Measurements from ENCODE around the gene TRIM10. TPM values are rescaled to one million over a fixed set of nuclear protein-coding genes. Genes with fewer than 3 reads are reported as not detected.

TRIM10 gene
- total and polyA plus RNA-seq, 2 donors from 2014 or later, result 0.79 to 1.5 TPM

GRCh38 chr6:30158475-30159040 is 2.5 kb downstream of the TRIM10 start:
- Histone ChIP-seq H3K9me3 (ENCODE audit: control insufficient read depth in 2 of 3, insufficient read depth in 1 of 3, low read length in 3 of 3) (no peaks in the 10 kb centered on the region), H3K4me1 (ENCODE audit: control insufficient read depth in 2 of 3, insufficient read depth in 2 of 3, low read depth in 1 of 3, low read length in 3 of 3) (peaks cover 0 to 11% (median 2%) of the 10 kb centered on the region in 3 donors), H3K27ac (ENCODE audit: low read depth in 2 of 2, low read length in 2 of 2) (no peak overlapping the region), H3K9ac (ENCODE audit: low read length in 3 of 3) (no peak overlapping the region), H3K36me3 (ENCODE audit: control insufficient read depth in 2 of 3, insufficient read depth in 3 of 3, low read length in 3 of 3) (no peaks in the 10 kb centered on the region), H3K4me3 (ENCODE audit: low read length in 3 of 3) (no peak overlapping the region), H3K27me3 (ENCODE audit: control insufficient read depth, insufficient read depth, low read length) (no peaks in the 10 kb centered on the region)
- no peak for TF ChIP-seq CTCF (IDR thresholded peaks at IDR 0.05; ENCODE audit: borderline replicate concordance, extremely low read depth, insufficient read depth)
- intact Hi-C loops (cut with DNase I), result no loop called here
- FAIRE-seq (no peak), DNase-seq (no peak)

GRCh38 chr6:30157999-30158398 is 3.0 kb downstream of the TRIM10 start:
- H3K36me3 ChIP-seq (ENCODE audit: control insufficient read depth in 2 of 3, insufficient read depth in 3 of 3, low read length in 3 of 3), result no peaks in the 10 kb centered on the region
- no peaks in the 10 kb centered on the region for H3K9me3 ChIP-seq (ENCODE audit: control insufficient read depth in 2 of 3, insufficient read depth in 1 of 3, low read length in 3 of 3)
- DNase-seq (no peak), FAIRE-seq (no peak)
- no peak overlapping the region for H3K9ac ChIP-seq (ENCODE audit: low read length in 3 of 3)
- no peak overlapping the region for H3K27ac ChIP-seq (ENCODE audit: low read depth in 2 of 2, low read length in 2 of 2)
- H3K4me3 ChIP-seq (ENCODE audit: low read length in 3 of 3), result no peak overlapping the region
- peaks cover 0 to 11% (median 2%) of the 10 kb centered on the region in 3 donors for H3K4me1 ChIP-seq (ENCODE audit: control insufficient read depth in 2 of 3, insufficient read depth in 2 of 3, low read depth in 1 of 3, low read length in 3 of 3)
- TF ChIP-seq CTCF (IDR thresholded peaks at IDR 0.05; ENCODE audit: borderline replicate concordance, extremely low read depth, insufficient read depth), result no peak
- intact Hi-C loops (cut with DNase I), result no loop called here
- no peaks in the 10 kb centered on the region for H3K27me3 ChIP-seq (ENCODE audit: control insufficient read depth, insufficient read depth, low read length)

GRCh38 chr6:30157581-30157980 is 3.4 kb downstream of the TRIM10 start:
- intact Hi-C loops (cut with DNase I), result no loop called here
- no peak overlapping the region for H3K27ac ChIP-seq (ENCODE audit: low read depth in 2 of 2, low read length in 2 of 2)
- no peak for TF ChIP-seq CTCF (IDR thresholded peaks at IDR 0.05; ENCODE audit: borderline replicate concordance, extremely low read depth, insufficient read depth)

GRCh38 chr6:30156774-30157173 is 4.2 kb downstream of the TRIM10 start:
- peak overlapping the region in 1 of 2 donors; percentile 49 for H3K27ac ChIP-seq (ENCODE audit: low read depth in 2 of 2, low read length in 2 of 2)
- intact Hi-C loops (cut with DNase I), result no loop called here
- H3K9me3 ChIP-seq (ENCODE audit: control insufficient read depth in 2 of 3, insufficient read depth in 1 of 3, low read length in 3 of 3), result no peaks in the 10 kb centered on the region
- H3K9ac ChIP-seq (ENCODE audit: low read length in 3 of 3), result no peak overlapping the region
- no peak for TF ChIP-seq CTCF (IDR thresholded peaks at IDR 0.05; ENCODE audit: borderline replicate concordance, extremely low read depth, insufficient read depth)
- H3K27me3 ChIP-seq (ENCODE audit: control insufficient read depth, insufficient read depth, low read length), result no peaks in the 10 kb centered on the region
- peaks cover 0 to 18% (median 2%) of the 10 kb centered on the region in 3 donors for H3K4me1 ChIP-seq (ENCODE audit: control insufficient read depth in 2 of 3, insufficient read depth in 2 of 3, low read depth in 1 of 3, low read length in 3 of 3)
- DNase-seq, result no peak
- H3K36me3 ChIP-seq (ENCODE audit: control insufficient read depth in 2 of 3, insufficient read depth in 3 of 3, low read length in 3 of 3), result no peaks in the 10 kb centered on the region
- no peak for FAIRE-seq
- no peak overlapping the region for H3K4me3 ChIP-seq (ENCODE audit: low read length in 3 of 3)

More at GRCh38 chr6:30157581-30157980, 3.4 kb downstream of the TRIM10 start:
- DNase-seq (no peak), FAIRE-seq (no peak)
- no peaks in the 10 kb centered on the region for H3K27me3 ChIP-seq (ENCODE audit: control insufficient read depth, insufficient read depth, low read length)
- H3K9me3 ChIP-seq (ENCODE audit: control insufficient read depth in 2 of 3, insufficient read depth in 1 of 3, low read length in 3 of 3), result no peaks in the 10 kb centered on the region
- H3K4me3 ChIP-seq (ENCODE audit: low read length in 3 of 3), result no peak overlapping the region
- H3K36me3 ChIP-seq (ENCODE audit: control insufficient read depth in 2 of 3, insufficient read depth in 3 of 3, low read length in 3 of 3), result no peaks in the 10 kb centered on the region
- no peak overlapping the region for H3K9ac ChIP-seq (ENCODE audit: low read length in 3 of 3)
- peaks cover 0 to 13% (median 2%) of the 10 kb centered on the region in 3 donors for H3K4me1 ChIP-seq (ENCODE audit: control insufficient read depth in 2 of 3, insufficient read depth in 2 of 3, low read depth in 1 of 3, low read length in 3 of 3)
